K562 (cell line): Measurements from ENCODE around the gene FBXO4. TPM values are rescaled to one million over a fixed set of nuclear protein-coding genes. Genes with fewer than 3 reads are reported as not detected.

ENCODE experiments used
- ATF7 ChIP-seq: fragments of 450-650 bp; IDR thresholded peaks from 2 replicates; pipeline ENCODE4 v1.7.1; 2014; ENCODE audit warnings: mild to moderate bottlenecking, moderate library complexity
- HDGF ChIP-seq: fragments of 450-650 bp; IDR thresholded peaks from 2 replicates; pipeline ENCODE4 v1.6.1; 2016
- KLF10 ChIP-seq: fragments of 250-450 bp; sonication (Bioruptor Pico); IDR thresholded peaks from 2 replicates; pipeline ENCODE4 v1.6.1; 2021; ENCODE audit warnings: matching md5 sums
- RBM17 ChIP-seq: fragments of 200-400 bp; formaldehyde crosslinking; IDR thresholded peaks from 2 replicates; pipeline ENCODE4 v1.6.1; 2017; ENCODE audit warnings: low read depth, mild to moderate bottlenecking, low read length, borderline replicate concordance
- RBM34 ChIP-seq: fragments of 200-400 bp; formaldehyde crosslinking; IDR thresholded peaks from 2 replicates; pipeline ENCODE4 v1.6.1; 2018; ENCODE audit warnings: low read length, borderline replicate concordance; ENCODE audit not compliant: insufficient read depth
- RFX7 ChIP-seq: fragments of 250-450 bp; sonication (Bioruptor Pico); IDR thresholded peaks from 2 replicates; pipeline ENCODE4 v1.5.1; 2021; ENCODE audit warnings: mild to moderate bottlenecking
- SIN3B ChIP-seq: fragments of 450-650 bp; IDR thresholded peaks from 2 replicates; pipeline ENCODE4 v1.6.1; 2017; ENCODE audit warnings: low read depth, mild to moderate bottlenecking, moderate library complexity
- ZNF12 ChIP-seq: sonication (generic); formaldehyde crosslinking; IDR thresholded peaks from 2 replicates; pipeline ENCODE4 v1.4.0; 2020; ENCODE audit warnings: mild to moderate bottlenecking, missing genetic modification reagents
- ZNF408 ChIP-seq: fragments of 250-450 bp; sonication (Bioruptor Pico); IDR thresholded peaks from 2 replicates; pipeline ENCODE4 v1.4.0; 2020; ENCODE audit warnings: low read depth, mild to moderate bottlenecking, moderate library complexity
- ZNF644 ChIP-seq: fragments of 200-800 bp; sonication (Bioruptor generic); IDR thresholded peaks from 2 replicates; pipeline ENCODE4 v1.6.1; 2016; ENCODE audit warnings: low read depth, missing genetic modification characterization, missing compliant biosample characterization
- ZSCAN29 ChIP-seq: fragments of 450-650 bp; IDR thresholded peaks from 2 replicates; pipeline ENCODE4 v1.6.1; 2017
- polyA plus RNA-seq, 8 experiments: library from polyadenylated mRNA; depleted of rRNA in 4 of 8; stranded (reverse) in 5 of 8; unstranded in 3 of 8; fragments of >200 nt; fragmentation: Nextera tagmentation in 2 of 8; fragmentation: Illumina TruSeq in 1 of 8; extraction: Ambion mirVana in 2 of 8; extraction: Trizol in 1 of 8; gene quantifications; 2 replicates each; pipeline versions ENCODE4 v1.2.1 to v1.2.3, GENCODE V29; 2011 to 2014; ENCODE audit warnings: inconsistent platforms in 1 of 8, missing spikeins in 1 of 8
- total RNA-seq, 7 experiments: library from RNA; depleted of rRNA in 6 of 7; stranded (reverse); fragments of >200 nt in 6 of 7; fragmentation: Illumina TruSeq in 2 of 7; extraction: Trizol in 2 of 7; gene quantifications; 2 replicates each; pipeline versions ENCODE4 v1.2.1 to v1.2.3, GENCODE V29; 2011 to 2021; ENCODE audit warnings: low replicate concordance in 1 of 7
- TF ChIP-seq, protein P1 (sequence below): fragments of 450-650 bp; IDR thresholded peaks from 2 replicates; pipeline ENCODE4 v1.6.1; 2016; ENCODE audit warnings: low read depth, mild to moderate bottlenecking, moderate library complexity
- TF ChIP-seq, protein P2 (sequence below): fragments of 250-450 bp; sonication (Bioruptor Pico); IDR thresholded peaks from 2 replicates; pipeline ENCODE4 v1.5.0; 2021; ENCODE audit warnings: mild to moderate bottlenecking, moderate library complexity
- TF ChIP-seq, protein P3 (sequence below): sonication (generic); formaldehyde crosslinking; IDR thresholded peaks from 2 replicates; pipeline ENCODE4 v1.9.0; 2022; ENCODE audit warnings: mild to moderate bottlenecking, missing genetic modification reagents

FBXO4 gene
- total and polyA plus RNA-seq, 9 of the 15 experiments (the other 6 are each of a cell fraction or from before 2014, with no cell fraction given), result 5.9 to 33.4 (median 19.6) TPM

GRCh38 chr5:41903892-41904799 is 20.9 kb upstream of the FBXO4 start, which contains the start of gene RIMOC1 (continued):
- TF ChIP-seq RFX7 (CRISPR knock-in tag), result no peak
- no peak for TF ChIP-seq HDGF
- TF ChIP-seq ZSCAN29, result no peak
- TF ChIP-seq, protein P1, sequence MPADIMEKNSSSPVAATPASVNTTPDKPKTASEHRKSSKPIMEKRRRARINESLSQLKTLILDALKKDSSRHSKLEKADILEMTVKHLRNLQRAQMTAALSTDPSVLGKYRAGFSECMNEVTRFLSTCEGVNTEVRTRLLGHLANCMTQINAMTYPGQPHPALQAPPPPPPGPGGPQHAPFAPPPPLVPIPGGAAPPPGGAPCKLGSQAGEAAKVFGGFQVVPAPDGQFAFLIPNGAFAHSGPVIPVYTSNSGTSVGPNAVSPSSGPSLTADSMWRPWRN, result peak; percentile 72; the same call in 1 of the 2 replicates
- peak; percentile 72; the same call in 1 of the 2 replicates for TF ChIP-seq ZNF12
- TF ChIP-seq ZNF644 (tag), result no peak
- no peak for TF ChIP-seq KLF10
- TF ChIP-seq SIN3B, result peak; percentile 99
- TF ChIP-seq ATF7, result peak; percentile 97
- TF ChIP-seq ZNF408 (CRISPR knock-in tag), result no peak
- TF ChIP-seq, protein P2, sequence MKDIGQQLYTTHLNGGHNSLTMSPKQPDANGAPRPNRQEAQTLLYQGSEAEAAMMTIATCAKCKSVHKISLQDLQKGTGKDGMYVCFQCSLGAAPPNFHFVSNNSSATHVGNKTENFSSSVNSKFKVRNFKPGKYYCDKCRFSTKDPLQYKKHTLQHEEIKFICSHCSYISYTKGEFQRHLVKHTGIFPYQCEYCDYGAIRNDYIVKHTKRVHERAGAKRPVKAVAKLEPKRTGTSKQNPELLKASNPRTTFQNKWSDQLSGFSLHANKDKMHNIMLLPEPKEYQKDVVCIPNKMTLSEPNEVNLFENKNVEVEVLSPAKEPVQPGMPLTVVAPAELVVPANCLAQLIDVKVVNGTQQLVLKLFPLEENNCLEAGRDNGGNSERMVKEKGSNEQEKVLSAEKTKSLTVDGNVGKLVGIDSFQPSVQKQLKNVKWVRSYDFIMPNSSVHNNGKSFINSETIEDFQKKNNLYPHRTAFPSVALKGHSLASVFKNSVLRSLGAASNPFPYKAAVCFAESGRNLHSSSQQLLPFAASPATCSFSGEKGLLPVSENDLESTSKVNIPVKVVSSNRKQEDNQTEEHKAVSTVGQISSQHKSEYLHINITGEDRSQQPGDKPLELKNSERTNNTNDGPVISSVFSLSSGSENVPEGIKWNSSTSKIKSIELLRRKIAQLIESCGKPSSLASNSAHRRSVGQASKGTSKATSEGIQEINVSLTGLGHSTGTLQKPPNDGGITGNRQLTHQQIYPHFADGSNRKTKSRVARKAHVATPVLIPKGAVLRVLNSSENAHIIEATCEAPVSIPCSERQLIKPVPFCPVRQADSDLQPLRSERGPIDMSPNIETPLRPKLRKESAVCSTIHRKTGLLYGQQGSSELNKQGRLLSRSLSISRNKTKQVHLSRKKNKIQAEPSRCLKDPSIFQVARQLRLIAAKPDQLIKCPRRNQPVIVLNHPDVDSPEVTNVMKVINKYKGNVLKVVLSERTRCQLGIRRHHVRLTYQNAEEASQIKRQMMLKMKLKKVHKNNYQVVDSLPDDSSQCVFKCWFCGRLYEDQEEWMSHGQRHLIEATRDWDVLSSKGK (CRISPR knock-in tag), result no peak
- no peak for TF ChIP-seq RBM34
- TF ChIP-seq, protein P3, sequence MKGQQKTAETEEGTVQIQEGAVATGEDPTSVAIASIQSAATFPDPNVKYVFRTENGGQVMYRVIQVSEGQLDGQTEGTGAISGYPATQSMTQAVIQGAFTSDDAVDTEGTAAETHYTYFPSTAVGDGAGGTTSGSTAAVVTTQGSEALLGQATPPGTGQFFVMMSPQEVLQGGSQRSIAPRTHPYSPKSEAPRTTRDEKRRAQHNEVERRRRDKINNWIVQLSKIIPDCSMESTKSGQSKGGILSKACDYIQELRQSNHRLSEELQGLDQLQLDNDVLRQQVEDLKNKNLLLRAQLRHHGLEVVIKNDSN (CRISPR knock-in tag), result peak; percentile 100
- TF ChIP-seq RBM17, result no peak
